SIG-M5 treated with dmso at 0.1 percent for 504 hours (cell line): ENCODE data around the gene DCST1.
A peak's percentile ranks its signal among the peaks of the same experiment; 100 is the strongest.

ENCODE experiments used
- DNase-seq: peaks from one replicate; lab custom pipeline; 2025; ENCODE audit not compliant: unreplicated experiment; lab: John Stamatoyannopoulos, UW

The DCST1 gene

GRCh38 chr1:155012026-155012546 lies 21.5 kb upstream of the DCST1 start:
- DNase-seq: peak; percentile 41

DNA sequence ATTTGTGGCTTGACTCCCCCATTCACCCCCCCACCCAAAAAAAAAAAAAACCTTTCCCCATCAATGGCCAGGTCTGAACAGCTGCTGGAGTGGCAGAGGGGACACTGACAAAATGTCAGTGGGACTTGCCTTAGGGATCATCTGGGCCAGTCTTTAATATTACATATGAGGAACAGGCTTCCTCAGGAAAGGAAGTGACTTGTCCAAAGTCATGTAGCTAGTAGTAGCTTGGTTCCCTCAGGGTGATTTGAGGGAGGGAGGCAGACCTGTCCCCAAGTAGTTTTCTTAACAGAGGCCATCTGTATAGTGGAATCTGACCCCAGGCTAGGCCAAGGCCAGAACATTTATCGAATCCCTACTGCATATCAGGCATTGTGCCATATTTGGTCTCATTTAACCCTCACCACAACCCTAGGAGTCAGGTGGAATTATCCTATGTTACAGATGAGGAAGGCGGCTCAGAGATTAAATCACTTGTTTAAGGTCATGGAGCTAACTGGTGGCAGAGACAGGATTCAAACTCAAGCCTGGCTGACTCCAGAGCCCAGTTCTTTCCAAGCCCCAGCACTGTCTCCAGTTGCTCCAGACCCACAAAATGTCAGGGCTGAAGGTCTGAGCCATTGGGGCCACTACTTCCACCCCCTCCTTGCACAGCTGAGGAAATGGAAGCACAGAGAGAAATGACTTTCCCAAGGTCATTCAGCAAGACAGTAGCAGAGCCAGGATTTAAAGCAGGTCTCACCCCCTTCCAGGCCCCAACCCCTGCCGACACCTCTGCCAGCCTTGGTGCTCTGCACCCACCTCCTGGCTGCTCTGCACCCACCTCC lies 20.6 kb upstream of the DCST1 start:
- DNase-seq: no peak

DNA sequence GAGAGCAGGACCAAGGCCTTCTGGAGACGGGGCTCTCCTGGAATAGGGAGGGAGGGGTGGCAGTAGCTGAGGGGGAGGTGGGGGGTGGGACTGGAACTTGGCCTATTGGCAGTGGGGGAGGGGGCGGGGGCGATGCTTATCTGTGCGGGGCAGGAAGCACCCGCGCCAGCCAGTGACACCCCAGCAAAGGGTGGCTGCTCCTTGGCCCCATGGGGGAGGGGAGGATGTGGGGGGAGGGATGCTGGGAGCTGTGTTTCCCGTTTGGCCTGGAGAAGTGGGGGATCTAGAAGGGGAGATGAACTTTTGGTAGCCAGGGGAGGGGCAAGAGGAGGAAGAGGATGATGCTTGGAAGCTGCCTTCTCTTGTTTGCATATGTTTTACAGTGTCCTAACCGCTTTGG lies 20.0 kb upstream of the DCST1 start:
- no peak for DNase-seq

DNA sequence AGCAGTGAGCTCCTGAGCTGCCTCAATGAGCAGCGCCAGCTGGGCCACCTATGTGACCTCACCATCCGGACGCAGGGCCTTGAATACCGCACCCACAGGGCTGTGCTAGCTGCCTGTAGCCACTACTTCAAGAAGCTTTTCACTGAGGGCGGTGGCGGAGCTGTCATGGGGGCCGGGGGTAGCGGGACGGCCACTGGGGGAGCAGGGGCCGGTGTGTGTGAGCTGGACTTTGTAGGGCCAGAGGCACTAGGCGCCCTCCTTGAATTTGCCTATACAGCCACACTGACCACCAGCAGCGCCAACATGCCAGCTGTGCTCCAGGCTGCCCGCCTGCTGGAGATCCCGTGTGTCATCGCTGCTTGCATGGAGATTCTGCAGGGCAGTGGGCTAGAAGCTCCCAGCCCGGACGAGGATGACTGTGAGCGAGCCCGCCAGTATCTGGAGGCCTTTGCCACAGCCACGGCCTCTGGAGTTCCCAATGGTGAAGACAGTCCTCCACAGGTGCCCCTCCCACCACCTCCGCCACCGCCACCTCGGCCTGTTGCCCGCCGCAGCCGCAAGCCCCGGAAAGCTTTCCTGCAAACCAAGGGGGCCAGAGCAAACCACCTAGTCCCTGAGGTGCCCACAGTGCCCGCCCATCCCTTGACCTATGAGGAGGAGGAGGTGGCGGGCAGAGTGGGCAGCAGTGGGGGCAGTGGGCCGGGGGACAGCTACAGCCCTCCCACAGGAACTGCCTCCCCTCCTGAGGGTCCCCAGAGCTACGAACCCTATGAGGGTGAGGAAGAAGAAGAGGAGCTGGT lies 18.7 kb upstream of the DCST1 start:
- DNase-seq: no peak

- no peak for DNase-seq
Measured at GRCh38 chr1:155015527-155016230, 17.9 kb upstream of the DCST1 start.

- DNase-seq: no peak
Measured at GRCh38 chr1:155016231-155016831, 17.3 kb upstream of the DCST1 start.

- peak; percentile 86 for DNase-seq
Measured at GRCh38 chr1:155017041-155017945, 16.3 kb upstream of the DCST1 start.

GRCh38 chr1:155017946-155018316 lies 15.7 kb upstream of the DCST1 start:
- no peak for DNase-seq

GRCh38 chr1:155018617-155019348 lies 14.8 kb upstream of the DCST1 start:
- DNase-seq: no peak

- DNase-seq: no peak
Measured at GRCh38 chr1:155019377-155020245, 14.0 kb upstream of the DCST1 start.

- no peak for DNase-seq
Measured at GRCh38 chr1:155022136-155022926, 11.3 kb upstream of the DCST1 start.

DNA sequence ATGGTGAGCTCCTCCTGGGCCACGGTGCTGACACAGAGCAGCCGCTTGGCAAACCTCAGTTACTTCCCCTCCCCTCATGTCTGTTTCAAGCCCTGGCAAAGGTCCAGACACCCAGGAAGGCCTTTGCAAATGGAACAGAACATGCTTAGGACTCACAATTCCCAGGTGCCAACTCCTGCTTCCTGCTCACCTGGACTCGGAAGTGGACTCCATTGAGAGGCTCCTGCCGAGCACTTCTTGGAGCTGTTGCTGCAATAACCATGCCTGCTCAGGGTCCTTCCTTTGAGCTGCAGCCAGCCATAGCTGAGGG lies 10.7 kb upstream of the DCST1 start:
- no peak for DNase-seq

DNA sequence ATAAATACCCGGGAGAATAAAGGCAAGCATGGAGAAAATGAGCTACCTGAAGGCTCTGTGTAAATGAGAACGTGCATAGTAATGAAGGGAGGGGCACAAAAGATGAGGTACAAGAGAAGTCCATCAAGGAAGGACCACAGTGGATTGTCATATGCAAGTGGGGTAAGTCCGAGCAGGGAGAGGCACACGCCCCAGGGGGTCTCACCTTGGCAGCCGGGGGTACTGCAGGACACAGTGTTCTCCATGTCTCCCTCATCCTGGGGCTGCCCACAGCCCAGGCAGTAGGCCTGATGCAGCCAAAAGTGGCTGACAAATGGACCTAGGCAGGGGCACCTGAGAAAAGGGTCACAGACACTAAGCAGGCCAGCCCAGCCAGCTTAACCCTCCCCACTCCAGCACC lies 10.0 kb upstream of the DCST1 start:
- DNase-seq: no peak

DNA sequence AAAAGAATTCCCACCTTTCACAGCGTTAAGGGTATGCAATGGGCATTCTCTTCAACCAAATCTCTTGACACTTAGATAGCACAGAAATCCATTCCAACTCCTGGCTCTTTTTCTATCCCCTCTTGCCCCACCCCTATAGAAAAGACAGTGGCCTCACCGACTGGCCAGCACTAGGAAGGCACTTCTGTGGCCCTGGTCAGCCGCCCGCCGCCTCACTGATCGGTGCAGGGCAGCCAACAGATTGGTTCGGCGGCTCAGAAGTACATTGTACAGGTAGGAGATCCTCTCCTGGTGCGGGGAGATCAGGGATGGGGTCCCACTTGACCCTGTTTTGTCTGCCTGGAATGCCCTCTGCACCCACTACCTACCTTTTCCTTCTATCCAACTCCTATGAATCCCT lies 9.3 kb upstream of the DCST1 start:
- no peak for DNase-seq

DNA sequence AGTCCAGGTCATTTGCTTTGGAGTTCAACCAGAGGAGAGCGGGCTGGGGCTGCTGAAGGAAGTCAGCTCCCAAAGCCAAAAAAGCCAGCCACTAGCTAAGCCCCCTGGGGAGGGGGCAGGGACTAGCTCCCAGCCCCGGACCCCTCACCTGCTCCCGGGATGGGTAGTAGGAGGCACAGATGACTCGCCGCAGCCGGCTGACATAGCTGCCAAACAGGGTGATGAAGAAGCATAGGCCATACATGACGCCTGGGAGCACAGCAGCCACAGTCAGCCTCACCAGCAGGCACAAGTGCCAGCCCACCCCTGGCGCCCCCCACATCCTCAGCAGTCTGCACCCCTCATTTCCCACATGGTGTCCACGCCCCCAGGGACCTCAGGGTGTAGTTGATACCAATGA lies 7.5 kb upstream of the DCST1 start:
- no peak for DNase-seq

- no peak for DNase-seq
Measured at GRCh38 chr1:155026588-155026987, 7.0 kb upstream of the DCST1 start.

- DNase-seq: no peak
Measured at GRCh38 chr1:155029513-155030242, 3.9 kb upstream of the DCST1 start.
